ENCODE data around the gene PPP2R5B. TPM values are rescaled to one million over a fixed set of nuclear protein-coding genes. Genes with fewer than 3 reads are reported as not detected.

Gene PPP2R5B
- total and polyA plus RNA-seq, 9 of the 15 experiments (the other 6 are each of a cell fraction or from before 2014, with no cell fraction given) = 0.10 to 7.8 (median 3.3) TPM

DNA sequence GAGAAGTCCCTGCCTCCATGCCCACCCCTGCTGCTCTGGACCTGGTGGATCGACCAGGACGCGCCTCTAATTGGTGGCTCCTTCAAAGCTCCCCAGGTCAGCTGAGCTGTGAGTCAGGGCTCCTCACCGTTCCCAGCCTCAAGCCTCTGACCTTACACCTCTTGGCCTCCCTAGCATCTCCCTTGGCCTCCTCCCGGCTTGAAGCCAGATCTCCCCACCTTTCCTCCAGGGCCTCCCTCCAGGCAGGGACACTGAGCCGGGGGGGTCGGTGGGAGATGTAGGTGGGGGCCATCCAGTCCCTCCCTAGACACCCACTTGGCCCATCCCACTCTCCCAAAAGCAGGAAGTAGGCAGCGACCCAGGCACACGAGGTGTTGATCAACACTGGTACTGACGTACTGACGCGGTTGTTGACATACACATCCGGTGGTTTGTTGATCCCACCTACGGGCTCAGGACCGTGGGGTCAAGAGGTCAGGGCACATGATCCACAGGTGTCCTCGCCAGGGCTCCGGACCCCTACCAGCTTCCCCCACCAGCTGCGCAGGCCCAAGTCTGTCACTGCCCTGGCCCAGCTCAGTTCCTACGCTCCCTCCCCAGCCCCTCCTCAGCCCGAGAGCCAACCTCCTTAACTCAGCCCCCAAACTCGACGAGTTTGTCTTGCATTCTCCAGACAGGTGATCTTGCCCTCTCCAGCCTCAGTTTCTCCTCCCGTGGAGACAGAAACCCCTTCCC, 8.3 kb upstream of the PPP2R5B start (continued):
- TF ChIP-seq CEBPG (CRISPR knock-in tag; IDR thresholded peaks at IDR 0.05) (no peak), CEBPG (tag; conservative IDR thresholded peaks at IDR 0.05 in 1 of 2, IDR thresholded peaks at IDR 0.05 in 1 of 2) (no peak), DNMT1 (IDR thresholded peaks at IDR 0.05) (no peak), JUND (IDR thresholded peaks at IDR 0.05; ENCODE audit: borderline replicate concordance, low read depth, low read length) (peak; percentile 61; the same call in 1 of the 2 replicates), JUND (tag; IDR thresholded peaks at IDR 0.05; ENCODE audit: borderline replicate concordance, low read depth, low read length) (0 out of 3 replicates have a peak, but pooled peaks have one; percentile 19), MYC (IDR thresholded peaks at IDR 0.05; ENCODE audit: low read depth, low read length) (peak; percentile 68), MYC (CRISPR knock-in tag; IDR thresholded peaks at IDR 0.05; ENCODE audit: borderline replicate concordance, low read depth) (no peak), RBM17 (IDR thresholded peaks at IDR 0.05; ENCODE audit: borderline replicate concordance, low read depth, low read length) (no peak), ZFP1 (CRISPR knock-in tag; IDR thresholded peaks at IDR 0.05) (no peak), FOXP1 (CRISPR knock-in tag; IDR thresholded peaks at IDR 0.05) (peak; percentile 43; the same call in 1 of the 2 replicates), FOXK2 (conservative IDR thresholded peaks at IDR 0.05 in 1 of 2, IDR thresholded peaks at IDR 0.05 in 1 of 2; ENCODE audit: low read depth in 2 of 2) (peak; percentile 95 to 98), ZBTB7A (IDR thresholded peaks at IDR 0.05; ENCODE audit: borderline replicate concordance, control insufficient read depth, low read depth, low read length) (peak; percentile 31; the same call in 1 of the 2 replicates), OTX1 (CRISPR knock-in tag; IDR thresholded peaks at IDR 0.05) (no peak), CREM (IDR thresholded peaks at IDR 0.05; ENCODE audit: low read depth) (peak; percentile 68), KAT2B (IDR thresholded peaks at IDR 0.05; ENCODE audit: low read depth, low read length) (no peak), ZNF431 (CRISPR knock-in tag; IDR thresholded peaks at IDR 0.05) (no peak), GTF2A2 (tag; IDR thresholded peaks at IDR 0.05) (no peak), NCOR1 (IDR thresholded peaks at IDR 0.05) (no peak), CTCFL (IDR thresholded peaks at IDR 0.05; ENCODE audit: borderline replicate concordance, insufficient read depth, low read depth, low read length, poor library complexity, severe bottlenecking) (no peak), ZKSCAN8 (CRISPR knock-in tag; IDR thresholded peaks at IDR 0.05) (no peak), PRDM10 (IDR thresholded peaks at IDR 0.05; ENCODE audit: partially characterized antibody) (peak; percentile 61), SRSF7 (optimal IDR thresholded peaks at IDR 0.05; ENCODE audit: low read depth, low read length) (no peak), ZNF239 (CRISPR knock-in tag; IDR thresholded peaks at IDR 0.05) (no peak)
